ENCODE results near the gene SIN3B. TPM values are rescaled to one million over a fixed set of nuclear protein-coding genes. Genes with fewer than 3 reads are reported as not detected.
"Not testable (repeated sequence)": the region's sequence is repeated elsewhere in the genome, so short reads cannot be mapped to it uniquely, and the experiment has no call there.

The SIN3B gene
- total RNA-seq, 1 donor: 24.2 TPM

- peak; percentile 22 for DNase-seq (ENCODE audit: insufficient read length, low spot score, missing footprints)
- peaks cover 48% of the 10 kb centered on the region for H3K36me3 ChIP-seq (ENCODE audit: insufficient read depth, low read length)
- no peaks in the 10 kb centered on the region for H3K9me3 ChIP-seq (ENCODE audit: low read depth, low read length)
- H3K27ac ChIP-seq (ENCODE audit: low read depth, low read length): no peak overlapping the region
- no peak overlapping the region for H2AFZ ChIP-seq (ENCODE audit: low read length)
- H3K27me3 ChIP-seq (ENCODE audit: insufficient read depth, low read length): no peaks in the 10 kb centered on the region
- H3K4me2 ChIP-seq (ENCODE audit: insufficient read depth, low read length): no peak overlapping the region
- no peaks in the 10 kb centered on the region for H3K4me1 ChIP-seq (ENCODE audit: insufficient read depth, low read length)
- H3K4me3 ChIP-seq (ENCODE audit: insufficient read depth, low read length): no peak overlapping the region
- H3K79me2 ChIP-seq (ENCODE audit: insufficient read depth, low read length): peaks cover 18% of the 10 kb centered on the region
- H4K20me1 ChIP-seq (ENCODE audit: insufficient read depth, low read length): peaks cover 48% of the 10 kb centered on the region
- TF ChIP-seq CTCF (IDR thresholded peaks at IDR 0.05; ENCODE audit: extremely low read depth, low read depth, low read length): no peak
Measured at GRCh38 chr19:16871871-16872270, 42.7 kb downstream of the SIN3B start.

- no peak overlapping the region for H3K27ac ChIP-seq (ENCODE audit: low read depth, low read length)
- H3K36me3 ChIP-seq (ENCODE audit: insufficient read depth, low read length): peaks cover 49% of the 10 kb centered on the region
- no peaks in the 10 kb centered on the region for H3K9me3 ChIP-seq (ENCODE audit: low read depth, low read length)
- DNase-seq (ENCODE audit: insufficient read length, low spot score, missing footprints): peak; percentile 45
- H3K4me2 ChIP-seq (ENCODE audit: insufficient read depth, low read length): no peak overlapping the region
- no peak overlapping the region for H3K4me3 ChIP-seq (ENCODE audit: insufficient read depth, low read length)
- no peak overlapping the region for H2AFZ ChIP-seq (ENCODE audit: low read length)
- no peaks in the 10 kb centered on the region for H3K27me3 ChIP-seq (ENCODE audit: insufficient read depth, low read length)
- peaks cover 18% of the 10 kb centered on the region for H3K79me2 ChIP-seq (ENCODE audit: insufficient read depth, low read length)
- peaks cover 3% of the 10 kb centered on the region for H3K4me1 ChIP-seq (ENCODE audit: insufficient read depth, low read length)
- no peak for TF ChIP-seq CTCF (IDR thresholded peaks at IDR 0.05; ENCODE audit: extremely low read depth, low read depth, low read length)
- H4K20me1 ChIP-seq (ENCODE audit: insufficient read depth, low read length): peaks cover 51% of the 10 kb centered on the region
Measured at GRCh38 chr19:16872728-16873127, 43.5 kb downstream of the SIN3B start.

DNA sequence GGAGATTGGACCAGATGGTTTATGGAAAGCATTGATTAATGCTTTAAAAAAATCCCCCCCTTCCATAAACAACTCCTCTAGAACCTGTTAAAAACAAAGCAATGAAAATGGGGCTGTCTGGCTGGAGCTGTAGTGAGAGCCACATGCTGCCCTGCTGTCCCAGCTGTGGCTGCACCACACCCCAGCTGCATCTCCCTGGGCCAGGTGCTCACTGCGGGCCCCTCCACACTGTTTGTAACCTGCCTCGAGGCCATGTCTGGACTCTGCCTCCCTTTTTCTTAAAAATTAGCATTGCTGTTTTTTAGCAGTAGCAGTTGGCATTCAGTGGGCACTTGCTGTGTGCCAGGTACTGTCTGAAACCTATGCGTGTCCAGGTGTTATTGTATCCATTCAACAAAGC lies 44.4 kb downstream of the SIN3B start:
- Histone ChIP-seq H3K27ac (ENCODE audit: low read depth, low read length) (no peak overlapping the region), H2AFZ (ENCODE audit: low read length) (no peak overlapping the region), H4K20me1 (ENCODE audit: insufficient read depth, low read length) (peaks cover 44% of the 10 kb centered on the region), H3K79me2 (ENCODE audit: insufficient read depth, low read length) (peaks cover 18% of the 10 kb centered on the region), H3K36me3 (ENCODE audit: insufficient read depth, low read length) (peaks cover 50% of the 10 kb centered on the region), H3K4me3 (ENCODE audit: insufficient read depth, low read length) (no peak overlapping the region), H3K4me1 (ENCODE audit: insufficient read depth, low read length) (peaks cover 3% of the 10 kb centered on the region), H3K27me3 (ENCODE audit: insufficient read depth, low read length) (no peaks in the 10 kb centered on the region), H3K4me2 (ENCODE audit: insufficient read depth, low read length) (no peak overlapping the region), H3K9me3 (ENCODE audit: low read depth, low read length) (no peaks in the 10 kb centered on the region)
- DNase-seq (ENCODE audit: insufficient read length, low spot score, missing footprints): no peak
- TF ChIP-seq CTCF (IDR thresholded peaks at IDR 0.05; ENCODE audit: extremely low read depth, low read depth, low read length): no peak

- TF ChIP-seq CTCF (IDR thresholded peaks at IDR 0.05; ENCODE audit: extremely low read depth, low read depth, low read length): no peak
- Histone ChIP-seq H3K4me2 (ENCODE audit: insufficient read depth, low read length) (no peak overlapping the region), H3K4me1 (ENCODE audit: insufficient read depth, low read length) (peaks cover 3% of the 10 kb centered on the region), H3K27me3 (ENCODE audit: insufficient read depth, low read length) (no peaks in the 10 kb centered on the region), H3K27ac (ENCODE audit: low read depth, low read length) (no peak overlapping the region), H3K9me3 (ENCODE audit: low read depth, low read length) (no peaks in the 10 kb centered on the region), H4K20me1 (ENCODE audit: insufficient read depth, low read length) (peaks cover 44% of the 10 kb centered on the region), H3K79me2 (ENCODE audit: insufficient read depth, low read length) (peaks cover 18% of the 10 kb centered on the region), H3K4me3 (ENCODE audit: insufficient read depth, low read length) (no peak overlapping the region), H2AFZ (ENCODE audit: low read length) (no peak overlapping the region), H3K36me3 (ENCODE audit: insufficient read depth, low read length) (peaks cover 52% of the 10 kb centered on the region)
- DNase-seq (ENCODE audit: insufficient read length, low spot score, missing footprints): no peak
Measured at GRCh38 chr19:16874250-16874977, 45.2 kb downstream of the SIN3B start.

DNA sequence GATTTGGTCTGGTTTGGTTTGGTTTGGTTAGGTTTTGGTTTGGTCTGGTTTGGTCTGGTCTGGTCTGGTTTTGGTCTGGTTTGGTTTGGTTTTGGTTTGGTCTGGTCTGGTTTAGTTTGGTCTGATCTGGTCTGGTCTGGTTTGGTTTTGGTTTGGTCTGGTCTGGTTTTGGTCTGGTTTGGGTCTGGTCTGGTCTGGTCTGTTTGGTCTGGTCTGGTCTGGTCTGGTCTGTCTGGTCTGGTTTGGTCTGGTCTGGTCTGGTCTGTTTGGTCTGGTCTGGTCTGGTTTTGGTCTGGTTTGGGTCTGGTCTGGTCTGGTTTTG lies 45.7 kb downstream of the SIN3B start:
- H3K36me3 ChIP-seq (ENCODE audit: insufficient read depth, low read length): peaks cover 50% of the 10 kb centered on the region
- H4K20me1 ChIP-seq (ENCODE audit: insufficient read depth, low read length): peaks cover 44% of the 10 kb centered on the region
- not testable (repeated sequence) for DNase-seq (ENCODE audit: insufficient read length, low spot score, missing footprints); H2AFZ ChIP-seq (ENCODE audit: low read length); H3K4me1 ChIP-seq (ENCODE audit: insufficient read depth, low read length); H3K9me3 ChIP-seq (ENCODE audit: low read depth, low read length); H3K27me3 ChIP-seq (ENCODE audit: insufficient read depth, low read length); H3K27ac ChIP-seq (ENCODE audit: low read depth, low read length); H3K4me2 ChIP-seq (ENCODE audit: insufficient read depth, low read length); H3K4me3 ChIP-seq (ENCODE audit: insufficient read depth, low read length)
- peaks cover 18% of the 10 kb centered on the region for H3K79me2 ChIP-seq (ENCODE audit: insufficient read depth, low read length)
